Measurements from ENCODE around the gene IRX5.

GRCh38 chr16:54957403-54958166 lies 26.9 kb downstream of the IRX5 start:
- TF ChIP-seq BRCA1 (IDR thresholded peaks at IDR 0.05; ENCODE audit: low read depth, low read length) (no peak), NRF1 (IDR thresholded peaks at IDR 0.05; ENCODE audit: low read depth, low read length) (no peak), CTCF (IDR thresholded peaks at IDR 0.05; ENCODE audit: control extremely low read depth in 1 of 3, insufficient read depth in 1 of 3, low read depth in 1 of 3, low read length in 3 of 3) (peak; percentile 46 to 63 (median 61)), POLR2A (IDR thresholded peaks at IDR 0.05; ENCODE audit: control extremely low read depth in 1 of 2, low read depth in 2 of 2, low read length in 2 of 2) (no peak), NANOG (IDR thresholded peaks at IDR 0.05; ENCODE audit: insufficient read depth, low read depth, low read length, poor library complexity, severe bottlenecking) (no peak), ATF3 (IDR thresholded peaks at IDR 0.05; ENCODE audit: insufficient read depth, low read depth, low read length) (no peak), E2F6 (IDR thresholded peaks at IDR 0.05) (no peak), SUZ12 (IDR thresholded peaks at IDR 0.05; ENCODE audit: low read length) (no peak), POLR2AphosphoS5 (IDR thresholded peaks at IDR 0.05; ENCODE audit: low read depth, low read length) (no peak), SP2 (IDR thresholded peaks at IDR 0.05; ENCODE audit: low read length) (no peak)

Data from H1 (cell line).